Central memory CD8-positive, alpha-beta T cell (primary cell): Measurements from ENCODE around the gene C14orf39.

ENCODE experiments used
- ATAC-seq: fragments of 150-1000 bp; cut with Tn5 transposase; replicated peaks from 2 replicates; pipeline ENCODE4 v1.10.0; 2022; ENCODE audit warnings: mild to moderate bottlenecking, moderate FRiP score, moderate number of reproducible peaks; ENCODE audit not compliant: poor library complexity, severe bottlenecking; ENCODE audit errors: extremely low read depth
- DNase-seq, 2 donors: peaks; one replicate each; pipeline ENCODE4 v3.0.0; 2021; ENCODE audit warnings: low spot score in 2 of 2
- H3K27ac Mint-ChIP-seq: one replicate; pipeline ENCODE4 v1.8.0; 2022; ENCODE audit warnings: low read depth, mild to moderate bottlenecking, moderate library complexity, mixed read lengths
- H3K27me3 Mint-ChIP-seq: one replicate; pipeline ENCODE4 v1.8.0; 2022; ENCODE audit warnings: mixed read lengths
- H3K36me3 Mint-ChIP-seq: one replicate; pipeline ENCODE4 v1.8.0; 2022; ENCODE audit warnings: mild to moderate bottlenecking, moderate library complexity, mixed read lengths; ENCODE audit not compliant: insufficient read depth
- H3K4me1 Mint-ChIP-seq: one replicate; pipeline ENCODE4 v1.8.0; 2022; ENCODE audit warnings: mixed read lengths
- H3K4me3 Mint-ChIP-seq: one replicate; pipeline ENCODE4 v1.8.0; 2022; ENCODE audit warnings: mild to moderate bottlenecking, moderate library complexity, mixed read lengths
- H3K9me3 Mint-ChIP-seq: one replicate; pipeline ENCODE4 v1.8.0; 2022; ENCODE audit warnings: mixed read lengths

Gene C14orf39

DNA sequence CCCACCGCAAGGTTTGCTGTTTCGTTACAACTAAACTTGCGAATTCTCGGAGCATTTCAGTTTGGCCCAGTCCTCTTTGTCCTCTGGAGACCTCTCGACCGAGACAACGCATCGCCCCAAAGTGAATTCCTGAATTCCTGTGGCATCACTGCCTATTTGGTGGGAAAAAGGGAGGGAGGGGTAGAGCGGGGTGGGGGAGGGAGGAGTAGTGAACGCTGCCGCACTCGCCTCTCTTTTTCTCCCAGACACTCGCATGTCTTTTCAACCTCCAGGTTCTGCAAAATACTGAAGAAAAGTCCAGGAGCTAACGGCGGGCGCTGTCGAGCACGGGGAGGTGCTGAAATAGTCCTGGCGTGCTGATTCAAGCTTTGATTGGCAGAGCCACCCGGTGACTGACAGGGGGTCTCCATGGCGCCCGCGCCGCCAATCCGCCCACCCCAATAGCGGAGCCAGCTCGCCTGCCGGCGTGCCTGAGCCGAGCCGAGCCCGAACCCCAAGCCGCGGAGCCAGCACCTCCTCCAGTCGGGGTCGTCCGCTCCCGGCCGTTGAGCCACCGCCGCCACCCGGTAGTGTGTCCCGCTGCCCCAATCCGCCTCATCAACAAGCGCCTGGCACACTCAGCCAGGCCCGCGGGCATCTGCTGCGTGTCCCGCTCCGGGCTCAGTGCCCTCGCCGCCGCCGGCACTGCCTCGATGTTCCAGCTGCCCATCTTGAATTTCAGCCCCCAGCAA, 23.0 kb upstream of the C14orf39 start, which contains the start of gene SIX6:
SIX6 (plus strand) TSS at position 440 of the 731 bp plus-strand sequence; CDS start at position 693, 253 bp downstream.
- Mint-ChIP-seq H3K4me3 (no peak within 1 kb of the TSS), H3K27ac (no peak within 1 kb of the TSS), H3K4me1 (no peaks in the 10 kb centered on the region), H3K36me3 (no peaks in the 10 kb centered on the region), H3K9me3 (no peaks in the 10 kb centered on the region), H3K27me3 (peaks cover 87% of the 10 kb centered on the region)
- DNase-seq (no peak), ATAC-seq (no peak)

DNA sequence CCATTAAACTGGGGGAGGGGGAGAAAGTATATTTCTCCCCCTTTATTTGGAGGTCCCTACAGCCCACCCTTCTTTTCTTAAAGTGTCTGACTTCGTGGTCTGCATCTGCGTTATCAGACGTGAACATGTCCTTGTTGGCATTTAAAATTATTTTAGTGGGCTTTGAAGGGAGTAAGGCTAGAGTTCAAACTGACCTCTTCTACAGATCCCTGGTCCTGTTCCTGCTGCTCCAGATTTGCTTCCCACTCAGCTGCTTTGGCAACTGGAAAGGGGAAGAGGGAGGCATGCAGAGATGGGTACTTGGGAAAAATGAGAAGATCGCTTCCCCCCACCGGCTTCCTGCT, 22.5 kb upstream of the C14orf39 start:
- no peak overlapping the region for H3K27ac Mint-ChIP-seq
- no peaks in the 10 kb centered on the region for H3K36me3 Mint-ChIP-seq
- no peaks in the 10 kb centered on the region for H3K9me3 Mint-ChIP-seq
- H3K27me3 Mint-ChIP-seq = peaks cover 88% of the 10 kb centered on the region
- no peaks in the 10 kb centered on the region for H3K4me1 Mint-ChIP-seq
- DNase-seq = no peak
- H3K4me3 Mint-ChIP-seq = no peak overlapping the region
- no peak for ATAC-seq

DNA sequence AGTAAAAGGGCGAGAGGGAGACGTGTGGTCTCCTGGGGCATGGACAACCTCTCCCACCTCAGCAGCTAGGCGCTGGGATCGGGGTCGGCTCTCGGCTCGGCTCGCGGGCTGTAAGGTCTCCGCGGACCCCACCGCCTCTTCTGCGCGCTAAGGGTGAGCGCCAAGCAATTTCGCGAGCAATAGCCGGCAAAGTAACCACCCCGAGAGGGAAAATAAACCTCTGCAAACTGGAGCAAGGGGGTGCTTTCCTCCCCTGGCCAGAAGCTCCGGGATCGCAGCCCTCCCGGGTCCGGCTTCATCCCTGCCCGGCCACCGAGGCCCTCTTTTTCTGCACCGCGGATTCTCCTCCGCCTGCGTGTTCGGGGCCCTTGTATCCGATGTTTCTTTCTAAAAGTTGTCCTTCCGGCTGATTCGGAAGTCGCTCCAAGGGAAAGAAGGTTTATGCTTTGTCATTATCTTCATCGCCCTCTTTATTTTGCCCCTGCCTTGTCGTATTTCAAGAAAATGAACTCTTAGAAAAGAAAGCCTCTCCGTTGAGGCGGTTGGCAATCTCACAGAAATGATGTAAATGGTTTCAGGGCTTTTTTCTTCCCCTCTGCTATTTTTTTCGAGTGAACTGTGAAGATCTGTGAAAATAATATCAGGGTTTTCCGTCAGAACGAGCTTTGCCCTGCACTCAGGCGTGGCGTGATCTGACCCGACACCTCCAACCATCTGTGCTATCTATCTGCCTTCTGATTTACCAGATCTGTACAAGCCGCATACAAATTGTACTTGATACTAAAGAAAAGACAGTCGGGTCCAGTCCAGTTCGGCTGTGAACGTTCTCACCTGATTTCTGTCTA, 21.3 kb upstream of the C14orf39 start:
- Mint-ChIP-seq H3K4me3 (no peak overlapping the region), H3K27me3 (peaks cover 87% of the 10 kb centered on the region), H3K27ac (no peak overlapping the region), H3K36me3 (no peaks in the 10 kb centered on the region), H3K9me3 (no peaks in the 10 kb centered on the region), H3K4me1 (no peaks in the 10 kb centered on the region)
- ATAC-seq (no peak), DNase-seq (no peak)

DNA sequence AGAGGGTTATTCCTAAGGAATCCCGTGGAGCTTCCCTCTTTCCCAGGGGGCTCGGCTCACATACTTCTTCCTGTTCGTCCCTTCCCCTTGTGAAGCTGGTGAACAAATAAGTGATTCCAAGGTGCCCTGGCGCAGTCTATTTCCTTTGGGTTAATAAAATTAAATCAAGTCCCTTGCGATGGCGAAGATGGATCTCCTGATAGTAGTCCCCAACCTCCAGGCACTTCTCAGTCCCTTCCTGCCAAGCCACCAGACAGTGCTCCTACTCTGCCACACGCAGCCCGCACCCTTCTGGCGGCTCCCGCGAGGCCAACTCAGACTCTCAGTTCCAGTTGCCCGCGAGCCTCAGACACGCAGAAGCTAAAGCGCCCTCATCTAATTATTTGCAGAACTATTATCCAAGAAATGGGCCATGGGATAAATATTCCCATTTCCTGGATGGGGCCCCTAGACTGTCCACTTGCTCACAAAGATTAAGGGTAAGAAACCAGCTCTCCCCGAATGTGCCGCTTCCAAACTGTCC, 20.7 kb upstream of the C14orf39 start:
- DNase-seq (no peak), ATAC-seq (no peak)
- Mint-ChIP-seq H3K27me3 (peaks cover 81% of the 10 kb centered on the region), H3K9me3 (no peaks in the 10 kb centered on the region), H3K27ac (no peak overlapping the region), H3K36me3 (no peaks in the 10 kb centered on the region), H3K4me1 (no peaks in the 10 kb centered on the region), H3K4me3 (no peak overlapping the region)

DNA sequence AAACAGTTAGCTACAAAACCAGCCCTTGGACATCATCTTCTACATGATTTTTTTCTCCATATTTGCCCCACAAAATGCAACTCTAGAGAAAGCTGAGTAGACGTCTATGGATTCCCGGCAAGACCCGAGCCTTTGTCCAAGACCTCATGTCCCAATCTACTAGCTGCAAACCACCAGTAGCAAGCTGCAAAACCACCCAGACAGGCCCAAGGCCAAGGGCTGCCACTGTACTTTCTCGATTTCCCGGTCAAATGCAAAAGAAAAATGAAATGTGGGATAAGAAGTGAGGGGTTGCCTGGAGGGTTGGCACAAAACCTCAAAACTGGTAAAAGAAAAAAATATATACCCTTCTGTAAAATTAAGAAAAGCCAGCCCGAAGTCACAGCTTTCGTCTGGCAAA, 20.1 kb upstream of the C14orf39 start:
- peaks cover 75% of the 10 kb centered on the region for H3K27me3 Mint-ChIP-seq
- no peaks in the 10 kb centered on the region for H3K4me1 Mint-ChIP-seq
- ATAC-seq (no peak), DNase-seq (no peak)
- H3K36me3 Mint-ChIP-seq = no peaks in the 10 kb centered on the region
- no peaks in the 10 kb centered on the region for H3K9me3 Mint-ChIP-seq
- no peak overlapping the region for H3K27ac Mint-ChIP-seq
- H3K4me3 Mint-ChIP-seq = no peak overlapping the region

DNA sequence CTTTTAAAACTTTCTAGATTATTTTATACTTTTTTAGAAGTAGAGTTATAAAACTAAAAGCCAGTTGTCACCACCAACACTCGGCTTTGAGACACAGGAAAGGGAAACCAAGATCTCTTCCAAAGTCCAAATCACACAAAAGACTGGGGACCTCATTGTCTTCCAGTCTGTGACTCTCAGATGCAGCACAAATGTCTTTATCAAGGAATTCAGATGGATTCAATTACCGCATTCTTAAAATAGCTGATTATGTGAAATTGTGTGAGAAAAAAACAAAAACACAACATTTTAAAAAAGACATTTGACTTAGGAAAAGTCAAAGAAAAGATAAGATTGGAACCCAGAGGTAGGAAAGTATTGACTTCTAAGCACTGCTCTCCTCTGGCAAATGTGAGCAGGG, 19.6 kb upstream of the C14orf39 start:
- Mint-ChIP-seq H3K27me3 (peaks cover 70% of the 10 kb centered on the region), H3K27ac (no peak overlapping the region), H3K9me3 (no peaks in the 10 kb centered on the region), H3K4me3 (no peak overlapping the region), H3K36me3 (no peaks in the 10 kb centered on the region), H3K4me1 (no peaks in the 10 kb centered on the region)
- DNase-seq (no peak), ATAC-seq (no peak)

DNA sequence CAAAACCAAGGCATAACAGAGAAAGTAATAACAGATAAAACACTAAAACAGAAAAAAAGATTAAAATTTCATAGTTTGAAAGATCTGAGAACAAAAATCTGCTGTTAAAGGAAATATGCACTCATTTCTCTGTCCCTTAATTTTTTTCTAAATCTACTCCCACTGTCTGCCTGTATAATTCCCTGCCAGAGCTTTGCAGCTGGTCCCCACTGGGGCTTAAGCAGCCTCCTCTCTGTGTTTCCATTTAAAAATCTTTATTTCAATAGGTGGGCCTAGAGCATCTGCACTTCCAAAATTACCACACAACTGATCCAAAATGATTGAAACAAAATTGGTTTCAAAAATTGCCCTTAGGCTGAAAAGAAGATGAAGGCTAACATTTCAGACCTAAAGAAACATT, 16.7 kb upstream of the C14orf39 start:
- H3K27ac Mint-ChIP-seq = no peak overlapping the region
- ATAC-seq (no peak), DNase-seq (no peak)
- H3K36me3 Mint-ChIP-seq = no peaks in the 10 kb centered on the region
- H3K9me3 Mint-ChIP-seq = no peaks in the 10 kb centered on the region
- H3K4me3 Mint-ChIP-seq = no peak overlapping the region
- no peaks in the 10 kb centered on the region for H3K4me1 Mint-ChIP-seq
- H3K27me3 Mint-ChIP-seq = peaks cover 47% of the 10 kb centered on the region

DNA sequence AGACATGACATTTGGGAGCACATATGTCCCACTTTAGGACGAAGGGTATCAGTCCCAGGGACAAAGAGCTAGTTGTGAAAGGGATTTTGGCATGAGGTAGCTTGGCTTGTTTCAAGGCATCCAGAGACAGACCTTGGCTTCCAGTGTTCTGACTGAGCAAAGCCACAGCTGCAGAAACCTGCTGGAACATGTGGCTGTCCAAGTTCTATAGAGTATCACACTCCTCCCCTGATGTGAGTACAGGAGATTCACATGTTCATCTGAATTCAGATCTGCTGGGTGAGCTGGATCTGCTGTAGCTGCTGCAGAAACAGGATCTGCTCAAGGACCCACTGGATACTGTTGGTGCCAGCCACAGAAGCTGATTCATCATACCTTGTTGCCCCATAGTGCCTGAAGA, 10.1 kb upstream of the C14orf39 start:
- H3K36me3 Mint-ChIP-seq = no peaks in the 10 kb centered on the region
- H3K9me3 Mint-ChIP-seq = no peaks in the 10 kb centered on the region
- DNase-seq (no peak), ATAC-seq (no peak)
- H3K27me3 Mint-ChIP-seq = peaks cover 38% of the 10 kb centered on the region
- H3K4me1 Mint-ChIP-seq = no peaks in the 10 kb centered on the region
- H3K4me3 Mint-ChIP-seq = no peak overlapping the region
- H3K27ac Mint-ChIP-seq = no peak overlapping the region

DNA sequence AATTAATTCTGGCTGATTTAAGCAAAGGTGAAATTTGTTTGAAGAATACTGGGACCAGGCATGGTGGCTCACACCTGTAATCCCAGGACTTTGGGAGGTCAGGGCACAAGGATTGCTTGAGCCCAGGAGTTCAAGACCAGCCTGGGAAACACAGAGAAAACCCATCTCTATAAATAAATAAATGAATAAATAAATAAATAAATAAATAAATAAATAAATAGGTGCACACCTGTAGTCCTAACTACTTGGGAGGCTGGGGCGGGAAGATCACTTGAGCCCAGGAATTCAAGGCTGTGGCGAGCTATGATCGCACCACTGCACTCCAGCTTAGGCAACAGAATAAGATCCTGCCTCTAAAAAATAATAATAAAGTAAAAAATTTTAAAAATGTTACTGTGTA, 4.4 kb upstream of the C14orf39 start:
- no peak overlapping the region for H3K27ac Mint-ChIP-seq
- ATAC-seq = no peak

DNA sequence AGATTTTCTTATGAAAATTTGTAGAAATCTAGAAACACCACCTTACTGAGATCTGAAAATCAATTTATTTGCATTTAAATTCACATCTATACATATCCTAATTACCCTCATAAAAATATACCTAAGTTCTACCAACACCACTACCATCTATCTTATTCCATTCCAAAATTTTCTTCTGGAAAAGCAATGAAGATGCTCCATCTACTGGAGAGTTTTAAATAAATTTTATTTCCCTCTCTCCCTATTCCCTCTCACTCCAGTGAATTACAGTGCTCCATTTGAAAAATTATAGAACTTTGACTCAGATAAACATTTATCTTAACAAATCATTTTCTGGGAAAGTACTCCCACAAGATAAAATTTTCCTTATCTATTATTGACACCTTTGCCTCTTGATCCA, 2.3 kb upstream of the C14orf39 start:
- Mint-ChIP-seq H3K4me3 (no peak overlapping the region), H3K27ac (no peak overlapping the region), H3K27me3 (peaks cover 21% of the 10 kb centered on the region), H3K36me3 (no peaks in the 10 kb centered on the region), H3K4me1 (no peaks in the 10 kb centered on the region), H3K9me3 (no peaks in the 10 kb centered on the region)
- ATAC-seq (no peak), DNase-seq (no peak)

More for the DNA sequence above, 4.4 kb upstream of the C14orf39 start:
- Mint-ChIP-seq H3K36me3 (no peaks in the 10 kb centered on the region), H3K27me3 (peaks cover 24% of the 10 kb centered on the region), H3K4me3 (no peak overlapping the region), H3K9me3 (no peaks in the 10 kb centered on the region), H3K4me1 (no peaks in the 10 kb centered on the region)
- DNase-seq = no peak

DNA sequence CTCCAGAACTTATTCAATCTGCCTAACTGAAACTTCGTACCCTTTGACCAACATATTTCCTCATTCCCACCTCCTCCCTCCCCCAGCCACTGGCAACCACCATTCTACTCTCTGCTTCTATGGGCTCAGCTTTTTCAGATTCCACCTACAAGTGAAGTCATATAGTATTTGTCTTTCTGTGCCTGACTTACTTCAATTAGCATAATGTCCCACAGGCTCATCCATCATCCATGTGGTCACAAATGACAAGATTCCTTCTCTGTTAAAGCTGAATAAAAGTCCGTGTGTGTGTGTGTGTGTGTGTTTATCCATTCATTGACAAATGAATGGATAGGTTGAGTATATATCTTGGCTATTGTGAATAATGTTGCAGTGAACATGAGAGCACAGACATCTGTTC, 1.3 kb upstream of the C14orf39 start:
- ATAC-seq (no peak), DNase-seq (no peak)
- H3K27ac Mint-ChIP-seq = no peak overlapping the region
- H3K4me3 Mint-ChIP-seq = no peak overlapping the region
- H3K9me3 Mint-ChIP-seq = no peaks in the 10 kb centered on the region
- no peaks in the 10 kb centered on the region for H3K36me3 Mint-ChIP-seq
- no peaks in the 10 kb centered on the region for H3K4me1 Mint-ChIP-seq
- peaks cover 30% of the 10 kb centered on the region for H3K27me3 Mint-ChIP-seq

DNA sequence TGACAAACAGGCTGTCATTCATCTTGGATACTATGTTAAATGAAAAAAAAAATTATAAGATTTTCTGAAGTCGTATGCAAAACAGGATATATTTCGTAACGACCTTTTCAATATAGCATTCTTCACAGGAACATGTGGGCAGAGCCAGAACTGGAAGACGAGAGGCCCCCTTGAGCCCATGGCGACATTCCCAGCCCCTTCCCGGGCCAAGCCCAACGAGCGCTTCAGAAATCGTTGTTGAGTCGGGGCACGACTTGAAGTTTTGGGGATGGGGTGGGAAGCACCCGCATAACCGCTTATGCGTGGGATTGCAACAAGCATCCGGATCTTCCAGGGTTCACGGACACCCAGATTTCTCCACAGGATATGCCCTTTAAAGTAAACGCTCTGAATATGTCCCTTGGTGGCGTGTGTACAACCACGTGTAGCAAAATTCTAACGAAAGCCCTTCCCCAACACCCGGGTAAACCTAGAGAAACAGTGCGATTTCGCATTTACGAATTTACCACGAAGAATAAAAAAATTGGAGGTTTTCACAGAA, 736 bp downstream of the C14orf39 start:
- DNase-seq = no peak
- Mint-ChIP-seq H3K27me3 (peaks cover 26% of the 10 kb centered on the region), H3K36me3 (no peaks in the 10 kb centered on the region), H3K9me3 (peaks cover 2% of the 10 kb centered on the region), H3K4me1 (no peaks in the 10 kb centered on the region), H3K27ac (no peak overlapping the region), H3K4me3 (no peak overlapping the region)
- no peak for ATAC-seq

DNA sequence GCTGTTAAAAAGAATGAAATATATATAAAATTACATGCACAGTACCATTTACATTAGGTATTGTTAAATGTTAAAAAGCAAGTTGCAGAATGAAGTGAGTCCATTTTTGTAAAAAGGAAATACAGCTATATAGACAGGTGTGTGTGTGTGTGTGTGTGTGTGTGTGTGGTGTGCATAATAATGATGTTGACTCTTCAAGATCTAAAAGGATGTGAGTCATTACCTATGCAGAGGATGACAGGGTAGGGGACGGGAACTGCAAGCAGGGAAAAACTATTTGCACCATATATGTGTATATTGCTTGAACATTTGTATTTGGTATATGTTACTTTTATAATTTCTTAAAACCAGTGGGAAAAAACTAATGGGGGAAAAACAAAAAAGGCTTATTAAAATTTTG, 3.1 kb downstream of the C14orf39 start:
- peaks cover 10% of the 10 kb centered on the region for H3K9me3 Mint-ChIP-seq
- peaks cover 31% of the 10 kb centered on the region for H3K27me3 Mint-ChIP-seq
- no peak for ATAC-seq
- no peak overlapping the region for H3K4me3 Mint-ChIP-seq
- H3K4me1 Mint-ChIP-seq = no peaks in the 10 kb centered on the region
- no peaks in the 10 kb centered on the region for H3K36me3 Mint-ChIP-seq
- no peak overlapping the region for H3K27ac Mint-ChIP-seq
- no peak for DNase-seq
